SW 1271 (cell line): Measurements from ENCODE around the gene CYP51A1.
"Not testable (repeated sequence)": the region's sequence is repeated elsewhere in the genome, so short reads cannot be mapped to it uniquely, and the experiment has no call there.

Source experiments
- DNase-seq, 2 experiments: peaks; one replicate each; lab custom pipeline; 2025; lab: John Stamatoyannopoulos, UW

The CYP51A1 gene

DNA sequence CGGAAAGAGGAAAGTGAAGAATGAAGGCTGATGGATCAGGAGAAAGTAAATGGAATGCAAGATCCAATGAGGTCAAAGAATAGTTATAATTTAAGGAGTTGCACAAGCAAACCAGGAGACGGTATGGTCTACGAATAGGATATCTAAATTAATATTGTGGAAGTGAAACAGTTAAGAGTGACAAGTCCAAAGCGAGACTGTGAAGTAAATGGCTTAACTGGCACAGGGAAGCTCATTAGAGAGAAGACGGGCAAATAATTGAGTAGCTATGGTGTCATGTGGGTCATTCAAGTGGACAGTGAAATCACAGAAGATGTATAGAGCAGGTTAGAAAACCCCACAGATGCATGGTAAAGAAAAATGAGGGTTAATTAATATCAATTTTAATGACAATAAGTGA, 3.2 kb downstream of the CYP51A1 start:
- no peak for DNase-seq

GRCh38 chr7:92121681-92122080, 12.6 kb downstream of the CYP51A1 start:
- no peak for DNase-seq

DNA sequence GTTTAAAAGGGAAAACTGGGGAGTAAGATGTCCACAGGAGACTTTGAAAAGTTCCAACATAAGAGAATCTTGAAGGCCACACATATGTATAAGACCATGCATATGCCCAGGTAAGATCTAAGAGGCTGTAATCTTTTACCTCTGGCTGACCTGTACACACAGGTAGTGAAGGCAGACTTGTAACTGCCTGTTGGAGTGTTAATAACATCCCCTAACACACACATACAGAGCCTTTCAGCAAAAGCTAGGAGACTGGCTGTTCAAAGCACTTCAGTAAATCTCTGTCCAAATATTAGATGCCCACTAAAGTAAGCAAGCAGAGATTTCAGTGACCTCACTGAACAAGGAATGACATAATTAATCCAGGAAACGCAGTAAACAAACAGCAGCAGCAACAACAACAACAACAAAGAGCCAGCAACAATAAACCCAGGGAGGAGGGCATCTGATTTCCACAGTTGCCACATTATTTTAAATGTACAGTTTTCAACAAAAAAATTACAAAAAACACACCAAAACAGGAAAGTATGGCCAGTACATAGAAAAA, 15.0 kb downstream of the CYP51A1 start:
- no peak for DNase-seq

GRCh38 chr7:92116949-92117348, 17.3 kb downstream of the CYP51A1 start:
- DNase-seq: no peak

DNA sequence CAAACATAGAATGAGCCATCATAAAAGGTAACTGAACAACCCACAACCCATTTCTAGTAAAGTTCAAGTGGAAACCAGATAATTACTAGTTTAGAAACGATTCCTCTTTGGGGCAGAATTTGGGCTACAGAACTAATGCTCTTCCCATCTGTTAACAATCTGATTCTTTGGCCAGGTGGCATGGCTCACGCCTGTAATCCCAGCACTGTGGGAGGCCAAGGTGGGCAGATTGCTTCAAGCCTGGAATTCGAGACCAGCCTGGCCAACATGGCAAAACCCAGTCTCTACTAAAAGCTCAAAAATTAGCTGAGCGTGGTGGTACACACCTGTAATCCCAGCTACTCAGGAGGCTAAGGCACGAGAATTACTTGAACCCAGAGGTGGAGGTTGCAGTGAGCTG, 18.5 kb downstream of the CYP51A1 start:
- DNase-seq: no peak

GRCh38 chr7:92110857-92111256, 23.4 kb downstream of the CYP51A1 start:
- no peak for DNase-seq

GRCh38 chr7:92108821-92109220, 25.5 kb downstream of the CYP51A1 start:
- no peak for DNase-seq

- not testable (repeated sequence) for DNase-seq
Measured at GRCh38 chr7:92102862-92103261, 31.4 kb downstream of the CYP51A1 start.

DNA sequence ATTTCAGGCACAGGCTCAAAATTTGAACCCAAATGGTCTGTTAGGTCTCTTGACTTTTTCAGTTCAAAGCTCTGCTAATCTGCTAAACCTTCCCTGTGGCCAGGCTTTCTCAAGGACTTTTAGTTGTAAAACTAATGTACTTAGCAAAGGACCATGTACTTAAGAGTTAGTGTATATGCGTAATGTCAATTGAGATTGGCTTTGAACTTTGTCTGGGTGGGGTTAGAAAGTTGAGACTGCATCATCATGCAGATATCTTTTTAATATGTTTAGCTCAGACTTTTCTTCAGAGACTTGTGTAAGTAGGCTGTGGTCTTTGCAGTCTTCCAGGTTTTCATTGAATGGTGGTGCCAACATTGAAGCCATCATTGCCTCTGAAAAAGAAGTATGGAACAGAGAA, 33.7 kb downstream of the CYP51A1 start:
- DNase-seq: no peak

- no peak for DNase-seq
Measured at GRCh38 chr7:92095380-92095779, 38.9 kb downstream of the CYP51A1 start.

- DNase-seq: no peak
Measured at GRCh38 chr7:92092210-92092609, 42.1 kb downstream of the CYP51A1 start.

DNA sequence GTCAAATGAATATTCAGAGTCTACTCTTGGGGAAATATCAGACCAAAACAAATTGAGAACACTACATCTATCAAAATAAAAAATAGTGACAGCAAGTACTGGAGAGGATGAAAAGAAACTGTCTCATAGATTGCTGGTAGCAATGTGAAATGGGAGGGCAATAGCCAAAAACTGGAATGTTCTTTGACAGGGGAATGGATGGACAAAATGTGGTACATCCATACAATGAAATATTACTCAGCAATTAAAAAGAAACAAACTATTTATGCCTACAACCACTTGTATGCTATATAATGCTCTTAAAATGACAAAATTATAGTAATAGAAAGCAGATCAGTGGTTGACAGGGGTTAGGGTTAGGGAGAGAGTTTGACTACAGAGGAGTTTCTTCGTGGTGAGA, 46.0 kb downstream of the CYP51A1 start:
- DNase-seq: no peak

- DNase-seq: not testable (repeated sequence)
Measured at GRCh38 chr7:92083922-92084321, 50.4 kb downstream of the CYP51A1 start.

GRCh38 chr7:92076509-92076908, 57.8 kb downstream of the CYP51A1 start:
- no peak for DNase-seq

- DNase-seq: no peak
Measured at GRCh38 chr7:92075455-92076158, 58.7 kb downstream of the CYP51A1 start.

- DNase-seq: no peak
Measured at GRCh38 chr7:92072708-92073107, 61.6 kb downstream of the CYP51A1 start.

GRCh38 chr7:92072121-92072520, 62.2 kb downstream of the CYP51A1 start:
- no peak for DNase-seq

- DNase-seq: no peak
Measured at GRCh38 chr7:92071032-92071431, 63.2 kb downstream of the CYP51A1 start.

DNA sequence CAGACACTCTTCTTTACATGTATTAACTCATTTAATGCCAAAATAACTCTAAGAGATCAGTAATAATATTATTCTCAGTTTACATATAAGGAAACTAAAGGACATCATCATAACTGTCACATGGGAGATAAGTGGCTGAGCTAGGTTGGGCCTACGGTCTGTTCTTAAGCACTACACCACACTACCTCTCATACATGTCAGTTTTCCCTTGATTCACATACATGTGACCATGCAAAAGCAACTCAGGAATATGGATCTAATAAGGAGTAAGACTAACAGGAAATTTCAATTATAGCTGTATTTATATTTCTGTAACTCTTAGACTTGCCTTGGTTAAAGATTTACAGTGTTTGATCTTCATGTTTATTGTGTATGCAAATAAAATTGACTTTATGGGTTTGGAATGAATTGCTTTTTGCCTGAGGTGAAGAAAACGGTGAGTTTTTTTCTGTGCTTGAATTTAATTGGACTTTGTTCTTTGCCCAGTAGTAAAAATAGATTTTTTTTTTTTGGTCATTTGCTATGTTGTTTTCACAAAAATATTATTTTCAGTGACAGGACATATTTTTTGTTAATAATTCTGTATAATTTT, 69.7 kb downstream of the CYP51A1 start:
- DNase-seq: no peak
